ENCODE results near the gene NSL1.
A peak's percentile ranks its signal among the peaks of the same experiment; 100 is the strongest.
"Not testable (repeated sequence)": the region's sequence is repeated elsewhere in the genome, so short reads cannot be mapped to it uniquely, and the experiment has no call there.

NSL1 gene

GRCh38 chr1:212782422-212783154 lies 9.0 kb downstream of the NSL1 start:
- DNase-seq, result no peak

GRCh38 chr1:212781225-212781624 lies 10.4 kb downstream of the NSL1 start:
- DNase-seq, result no peak

DNA sequence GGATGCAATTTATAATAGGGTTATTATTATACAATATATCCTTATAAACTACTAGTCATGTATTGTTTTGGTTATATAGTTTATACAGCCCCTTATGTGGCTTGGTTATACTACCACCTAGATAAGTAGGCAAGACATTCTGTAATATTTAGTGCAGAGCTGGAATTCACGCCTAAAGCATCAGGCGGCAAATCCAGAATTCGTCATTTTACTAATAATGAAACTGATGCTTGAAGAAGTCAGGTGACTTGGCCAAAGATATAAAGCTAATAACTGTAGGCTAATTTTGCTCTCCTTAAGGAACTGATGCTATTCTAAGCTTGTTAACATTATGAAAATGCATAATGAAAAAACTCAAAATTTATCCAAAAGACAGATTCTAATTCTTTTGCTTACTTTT lies 10.8 kb downstream of the NSL1 start:
- no peak for DNase-seq

DNA sequence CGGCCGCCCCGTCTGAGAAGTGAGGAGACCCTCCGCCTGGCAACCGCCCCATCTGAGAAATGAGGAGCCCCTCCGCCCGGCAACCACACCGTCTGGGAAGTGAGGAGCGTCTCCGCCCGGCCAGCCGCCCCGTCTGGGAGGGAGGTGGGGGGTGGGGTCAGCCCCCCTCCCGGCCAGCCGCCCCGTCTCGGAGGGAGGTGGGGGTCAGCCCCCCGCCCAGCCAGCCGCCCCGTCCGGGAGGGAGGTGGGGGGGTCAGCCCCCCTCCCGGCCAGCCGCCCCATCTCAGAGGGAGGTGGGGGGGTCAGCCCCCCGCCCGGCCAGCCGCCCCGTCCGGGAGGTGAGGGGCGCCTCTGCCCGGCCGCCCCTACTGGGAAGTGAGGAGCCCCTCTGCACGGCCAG lies 12.5 kb downstream of the NSL1 start:
- not testable (repeated sequence) for DNase-seq

GRCh38 chr1:212777151-212777550 lies 14.4 kb downstream of the NSL1 start:
- no peak for DNase-seq

DNA sequence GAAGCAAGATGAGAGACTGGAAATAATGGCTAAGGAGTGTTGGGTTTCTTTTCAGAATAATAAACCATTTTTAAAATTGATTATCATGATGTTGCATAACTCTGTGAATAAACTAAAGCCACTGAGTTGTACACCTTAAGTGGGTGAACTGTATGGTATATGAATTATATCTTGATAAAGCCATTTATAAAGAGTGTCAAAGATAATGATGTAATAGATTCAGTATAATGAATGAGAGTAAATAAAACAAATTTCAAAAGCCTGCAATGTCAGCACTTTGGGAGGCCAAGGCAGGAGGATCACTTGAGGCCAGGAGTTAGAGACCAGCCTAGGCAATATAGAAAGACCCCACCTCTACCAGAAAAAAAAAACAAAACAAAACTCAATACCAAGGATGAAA lies 16.3 kb downstream of the NSL1 start:
- no peak for DNase-seq

- DNase-seq, result no peak
Observed at GRCh38 chr1:212774584-212774983, 17.0 kb downstream of the NSL1 start.

GRCh38 chr1:212773011-212773410 lies 18.6 kb downstream of the NSL1 start:
- DNase-seq, result no peak

DNA sequence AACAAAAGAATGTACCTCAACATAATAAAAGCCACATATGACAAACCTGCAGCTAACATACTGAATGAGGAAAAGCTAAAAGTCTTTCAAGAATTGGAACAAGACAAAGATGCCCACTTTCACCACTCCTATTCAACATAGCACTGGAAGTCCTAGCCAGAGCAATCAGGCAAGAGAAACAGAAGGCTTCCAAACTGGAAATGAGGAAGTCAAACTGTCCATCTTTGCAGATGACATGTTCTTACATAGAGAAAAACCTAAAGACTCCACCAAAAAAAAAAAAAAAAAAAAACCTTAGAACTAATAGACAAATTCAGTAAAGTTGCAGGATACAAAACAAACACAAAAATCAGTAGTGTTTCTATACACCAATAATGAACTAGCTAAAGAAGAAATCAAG lies 20.2 kb downstream of the NSL1 start:
- DNase-seq, result no peak

- no peak for DNase-seq
Observed at GRCh38 chr1:212769459-212770167, 22.0 kb downstream of the NSL1 start.

GRCh38 chr1:212766825-212767224 lies 24.8 kb downstream of the NSL1 start:
- DNase-seq, result not testable (repeated sequence)

DNA sequence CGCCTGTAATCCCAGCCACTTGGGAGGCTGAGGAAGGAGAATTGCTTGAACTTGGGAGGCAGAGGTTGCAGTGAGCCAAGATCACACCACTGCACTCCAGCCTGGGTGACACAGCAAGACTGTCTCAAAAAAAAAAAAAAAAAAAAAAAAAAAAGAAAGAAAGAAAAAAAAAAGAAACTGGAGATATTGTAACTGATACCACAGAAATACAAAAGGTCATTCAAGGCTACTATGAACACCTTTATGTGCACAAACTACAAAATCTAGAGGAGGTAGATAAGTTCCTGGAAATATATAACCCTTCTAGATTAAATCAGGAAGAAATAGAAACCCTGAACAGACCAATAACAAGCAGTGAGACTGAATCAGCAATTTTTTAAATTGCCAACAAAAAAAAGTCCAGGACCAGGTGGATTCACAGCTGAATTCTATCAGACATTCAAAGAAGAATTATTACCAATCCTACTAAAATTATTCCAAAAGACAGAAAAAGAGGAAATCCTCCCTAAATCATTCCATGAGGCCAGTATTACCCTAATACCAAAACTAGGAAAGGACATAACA lies 26.8 kb downstream of the NSL1 start:
- DNase-seq, result not testable (repeated sequence)

DNA sequence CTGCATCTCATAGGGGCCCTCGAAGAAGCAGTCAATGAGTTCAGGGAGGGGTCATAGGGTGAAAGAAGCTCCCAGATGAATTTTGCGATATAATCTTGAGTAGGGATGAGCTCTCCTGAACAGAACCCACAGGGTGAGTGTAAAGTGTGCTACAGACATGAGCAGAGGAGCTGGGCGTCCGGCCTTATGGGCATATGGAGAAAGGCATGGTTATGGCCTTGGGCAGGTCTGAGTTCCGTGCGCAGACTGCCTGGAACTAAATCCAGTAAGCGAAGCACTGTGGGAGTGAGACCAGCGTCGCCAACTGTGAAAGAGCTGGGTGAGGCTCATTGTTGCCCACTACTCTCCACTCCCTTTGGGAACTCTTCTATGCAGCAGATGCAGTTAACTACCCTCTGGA lies 28.7 kb downstream of the NSL1 start:
- DNase-seq, result no peak

DNA sequence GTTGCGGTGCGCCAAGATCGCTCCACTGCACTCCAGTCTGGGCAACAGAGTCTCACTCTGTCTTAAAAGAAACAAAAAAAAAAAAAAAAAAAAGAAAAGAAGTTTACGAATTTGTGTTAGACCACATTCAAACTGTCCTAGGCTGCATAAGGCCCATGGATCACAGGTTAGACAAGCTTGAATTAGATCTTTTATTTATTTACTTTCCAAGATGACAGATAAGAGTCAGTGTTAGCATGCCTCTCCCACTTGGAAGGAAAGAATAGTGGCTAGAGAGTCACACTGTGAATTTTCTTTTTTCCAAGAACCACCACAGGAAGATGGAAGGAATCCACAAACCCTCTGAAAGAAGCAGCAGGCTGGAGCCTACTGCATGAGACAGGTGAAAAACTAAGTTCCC lies 29.3 kb downstream of the NSL1 start:
- DNase-seq, result no peak

DNA sequence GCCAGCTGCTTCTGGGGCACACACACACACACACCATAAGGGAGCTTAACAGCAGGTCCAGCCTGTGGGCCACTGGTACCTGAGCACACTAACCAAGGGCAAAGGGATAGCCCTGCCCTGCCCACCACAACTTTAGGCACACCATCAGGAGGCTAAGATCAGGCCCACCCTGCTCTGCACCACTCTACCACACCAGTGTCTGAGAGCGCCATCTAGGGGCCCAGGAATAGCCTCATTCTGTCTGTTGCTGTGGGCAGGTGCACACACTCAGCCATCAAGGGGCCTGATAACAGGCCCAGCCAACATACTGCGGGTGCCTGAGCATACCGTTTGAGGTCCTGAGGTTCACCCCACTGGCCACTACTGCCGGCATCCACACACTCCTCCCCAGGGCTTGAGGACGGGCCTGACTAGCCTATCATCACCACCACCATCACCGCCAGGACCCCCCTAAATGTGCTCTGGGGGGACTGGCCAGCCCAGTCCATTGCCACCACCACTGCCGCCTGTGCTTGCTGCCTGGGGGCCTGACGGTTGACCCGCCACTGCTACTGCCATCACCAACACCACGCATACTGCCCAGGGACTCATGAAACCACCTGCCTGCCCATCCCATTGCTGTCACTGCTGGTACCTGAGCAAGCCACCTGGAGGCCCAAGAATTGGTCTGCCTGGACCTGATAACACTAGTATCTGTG lies 31.3 kb downstream of the NSL1 start:
- peak; percentile 70 for DNase-seq

DNA sequence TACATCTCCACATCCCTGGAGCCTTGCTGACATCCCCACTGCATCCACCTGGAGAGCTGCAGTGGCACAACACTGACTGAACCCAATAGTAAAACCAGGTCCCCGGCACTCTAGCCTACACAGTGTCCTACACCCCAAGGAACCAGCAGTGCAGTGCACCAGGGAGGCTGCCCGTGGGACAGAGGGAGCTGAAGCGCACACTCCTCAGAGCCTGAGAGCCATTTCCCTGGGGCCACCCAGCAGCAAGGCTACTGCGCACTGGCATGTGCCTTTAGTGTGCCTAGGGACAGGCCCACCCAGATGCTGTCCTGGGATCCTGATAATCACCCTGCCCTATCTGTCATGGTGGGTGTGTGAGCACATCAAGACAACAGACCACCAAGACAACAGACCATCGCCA lies 31.9 kb downstream of the NSL1 start:
- DNase-seq, result no peak

DNA sequence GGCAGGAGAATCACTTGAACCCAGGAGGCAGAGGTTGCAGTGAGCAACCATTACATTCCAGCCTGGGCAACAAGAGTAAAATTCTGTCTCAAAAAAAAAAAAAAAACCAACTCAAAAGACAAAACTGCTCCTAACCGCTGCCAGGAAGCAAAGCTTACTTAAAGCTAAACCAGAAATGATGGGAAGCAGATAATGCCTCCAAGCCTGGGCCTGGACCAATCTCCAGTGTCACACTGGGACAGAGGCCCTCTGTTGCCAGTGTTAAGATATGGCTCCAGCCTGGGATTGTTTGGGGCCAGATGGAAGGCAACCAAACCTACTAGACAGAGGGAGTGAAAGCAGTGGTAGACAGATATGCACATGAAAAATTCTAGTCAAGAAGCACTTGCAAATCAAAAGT lies 36.9 kb downstream of the NSL1 start:
- DNase-seq, result peak; percentile 22

DNA sequence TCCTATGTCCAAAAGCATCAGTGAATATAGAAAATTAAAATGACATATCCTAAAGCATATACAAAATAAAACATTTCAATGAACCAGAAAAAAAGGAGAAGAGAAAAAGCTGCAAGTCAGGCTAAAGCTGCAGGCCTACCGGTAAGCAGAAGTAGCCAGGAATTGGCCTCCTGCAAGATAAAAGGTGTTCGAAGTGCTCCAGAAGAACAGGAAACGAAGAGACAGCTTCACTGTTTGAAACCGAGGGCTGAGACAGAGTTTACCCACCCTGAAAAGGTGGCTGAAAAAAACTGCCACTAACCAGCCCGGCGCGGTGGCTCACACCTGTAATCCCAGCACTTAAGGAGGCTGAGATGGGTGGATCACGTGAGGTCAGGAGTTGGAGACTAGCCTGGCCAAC lies 37.4 kb downstream of the NSL1 start:
- DNase-seq, result peak; percentile 39

GRCh38 chr1:212753749-212754148 lies 37.8 kb downstream of the NSL1 start:
- DNase-seq, result no peak

DNA sequence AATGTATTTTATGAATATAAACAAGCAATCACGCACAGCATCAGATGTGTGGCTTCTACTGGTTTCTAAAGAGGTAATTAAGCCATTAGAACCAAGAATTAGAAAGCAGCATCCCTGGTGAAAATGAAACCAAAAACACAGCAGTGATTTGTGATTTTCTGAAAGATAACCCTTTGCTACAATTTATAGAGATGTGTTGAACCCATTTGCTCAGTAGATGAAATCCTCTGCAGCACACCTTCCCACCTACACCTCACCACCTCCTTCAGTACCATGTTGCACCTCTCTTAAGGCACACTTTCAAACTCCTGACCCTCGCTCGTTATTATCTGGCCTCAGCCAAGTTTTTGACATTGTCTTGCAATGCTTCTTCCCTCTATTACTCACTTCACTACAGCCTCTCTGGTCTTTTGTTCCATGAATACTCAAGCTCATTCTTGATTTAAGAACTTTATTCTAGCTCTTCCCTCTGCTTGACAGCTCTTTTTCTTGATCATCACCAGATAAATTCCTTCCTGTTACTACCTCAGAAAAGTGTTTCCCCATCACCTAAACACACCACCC lies 38.6 kb downstream of the NSL1 start:
- DNase-seq, result no peak

- no peak for DNase-seq
Observed at GRCh38 chr1:212752252-212752933, 39.2 kb downstream of the NSL1 start.

DNA sequence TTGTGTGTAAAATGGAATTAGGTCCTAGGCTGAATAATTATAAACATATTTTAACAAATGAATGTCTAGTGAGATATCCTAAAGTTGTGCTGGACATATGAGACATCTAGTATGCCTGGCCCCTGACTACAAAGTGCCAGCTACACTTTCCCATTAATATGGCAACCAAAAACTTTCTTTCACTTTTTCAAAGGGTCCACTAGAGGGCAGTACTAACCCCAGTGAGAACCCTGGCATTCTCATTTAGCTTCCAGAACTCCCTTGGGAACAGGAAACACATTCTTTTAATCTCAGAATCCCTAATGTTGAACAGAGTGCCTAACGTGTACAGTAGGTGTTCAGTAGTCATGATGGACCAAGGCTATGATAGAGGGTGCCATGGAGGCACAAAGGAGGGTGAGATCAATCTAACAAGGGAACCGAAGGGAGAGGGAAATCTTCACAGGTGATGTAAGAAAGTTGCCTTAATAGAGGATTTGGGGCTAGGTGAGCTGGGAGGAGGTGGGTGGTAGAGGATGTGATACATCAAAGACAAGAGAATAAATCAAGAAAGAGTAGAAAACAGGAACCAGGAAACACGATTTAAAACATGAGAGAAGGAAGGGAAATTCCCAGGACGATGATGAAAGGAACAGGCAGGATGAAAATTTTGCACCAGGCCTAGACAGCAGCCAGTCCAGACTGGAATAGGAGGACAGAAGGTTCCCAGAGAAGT lies 41.6 kb downstream of the NSL1 start:
- no peak for DNase-seq
